Keratinocyte (primary cell): Measurements from ENCODE around the gene SOCS1. TPM values are rescaled to one million over a fixed set of nuclear protein-coding genes. Genes with fewer than 3 reads are reported as not detected.
"Not testable (repeated sequence)": the region's sequence is repeated elsewhere in the genome, so short reads cannot be mapped to it uniquely, and the experiment has no call there.

ENCODE experiments used
- DNase-seq: peaks from one replicate; pipeline ENCODE4 v3.0.0-alpha.2; 2011; ENCODE audit warnings: low read depth, missing footprints, low spot score
- FAIRE-seq: peaks from 2 replicates; lab custom pipeline; 2011; peaks lifted over from hg19 to GRCh38; lab: Jason Lieb, UNC
- H2AFZ ChIP-seq: 2 replicates; pipeline ENCODE4 v1.6.0; 2012; ENCODE audit warnings: low read length, control low read depth, inconsistent platforms; ENCODE audit not compliant: control insufficient read depth
- H3K27ac ChIP-seq: 2 replicates; pipeline ENCODE4 v1.5.1; 2011; ENCODE audit warnings: low read length; ENCODE audit not compliant: control insufficient read depth, insufficient read depth
- H3K27me3 ChIP-seq: 3 replicates; pipeline ENCODE4 v1.6.0; 2011; ENCODE audit warnings: low read length; ENCODE audit not compliant: control insufficient read depth, insufficient read depth; ENCODE audit errors: extremely low read depth
- H3K36me3 ChIP-seq, 2 experiments: 2 replicates in 1 of 2; 3 replicates in 1 of 2; pipeline ENCODE4 v1.5.1; 2011; ENCODE audit warnings: low read length in 2 of 2, mild to moderate bottlenecking in 1 of 2; ENCODE audit not compliant: control insufficient read depth in 2 of 2, insufficient read depth in 2 of 2; ENCODE audit errors: extremely low read depth in 1 of 2
- H3K4me1 ChIP-seq: 3 replicates; pipeline ENCODE4 v1.5.1; 2011; ENCODE audit warnings: low read length; ENCODE audit not compliant: control insufficient read depth, insufficient read depth; ENCODE audit errors: extremely low read depth
- H3K4me2 ChIP-seq: 3 replicates; pipeline ENCODE4 v1.6.0; 2011; ENCODE audit warnings: low read depth, low read length; ENCODE audit not compliant: control insufficient read depth, insufficient read depth; ENCODE audit errors: extremely low read depth
- H3K4me3 ChIP-seq, 3 experiments: fragments of 200-600 bp in 1 of 3; sonication (generic) in 1 of 3; 2 replicates in 2 of 3; 3 replicates in 1 of 3; pipeline ENCODE4 v1.5.1; 2011 to 2016; ENCODE audit warnings: low read length in 3 of 3, mild to moderate bottlenecking in 3 of 3, control low read depth in 2 of 3, inconsistent platforms in 1 of 3, low read depth in 1 of 3, mixed read lengths in 1 of 3, mixed run types in 1 of 3, moderate library complexity in 1 of 3; ENCODE audit not compliant: control insufficient read depth in 2 of 3, insufficient read depth in 2 of 3; ENCODE audit errors: extremely low read depth in 1 of 3
- H3K79me2 ChIP-seq: 2 replicates; pipeline ENCODE4 v1.6.0; 2012; ENCODE audit warnings: low read length; ENCODE audit not compliant: control insufficient read depth, insufficient read depth
- H3K9ac ChIP-seq: 3 replicates; pipeline ENCODE4 v1.6.0; 2011; ENCODE audit warnings: low read length; ENCODE audit not compliant: control insufficient read depth, insufficient read depth; ENCODE audit errors: extremely low read depth
- H3K9me1 ChIP-seq: 3 replicates; pipeline ENCODE4 v1.6.0; 2011; ENCODE audit warnings: low read length; ENCODE audit not compliant: control insufficient read depth, insufficient read depth; ENCODE audit errors: extremely low read depth
- H3K9me3 ChIP-seq: 2 replicates; pipeline ENCODE4 v1.5.1; 2012; ENCODE audit warnings: low read depth, low read length; ENCODE audit not compliant: control insufficient read depth
- H4K20me1 ChIP-seq: 3 replicates; pipeline ENCODE4 v1.6.0; 2011; ENCODE audit warnings: low read length; ENCODE audit not compliant: control insufficient read depth, insufficient read depth; ENCODE audit errors: extremely low read depth
- CTCF ChIP-seq, 3 experiments: IDR thresholded peaks in 1 of 3; conservative IDR thresholded peaks in 1 of 3; optimal IDR thresholded peaks in 1 of 3; 2 replicates in 2 of 3; 3 replicates in 1 of 3; pipeline versions ENCODE3 to v1.5.1; 2011; ENCODE audit warnings: low read length in 3 of 3, mild to moderate bottlenecking in 3 of 3, moderate library complexity in 2 of 3, control low read depth in 1 of 3, inconsistent platforms in 1 of 3; ENCODE audit not compliant: insufficient read depth in 2 of 3; ENCODE audit errors: extremely low read depth in 1 of 3
- EZH2 ChIP-seq: IDR thresholded peaks from one replicate; pipeline ENCODE4 v1.6.1; 2012; ENCODE audit warnings: inconsistent platforms, mild to moderate bottlenecking, low read length, moderate library complexity
- dilution Hi-C: fragments of 300-500 bp; cut with MboI; formaldehyde crosslinking; loops from one replicate; pipeline ENCODE4 v1.7.0; 2020; ENCODE audit warnings: low sequenced_read_pairs; ENCODE audit not compliant: extremely low pct_ligation_motif_present
- polyA plus RNA-seq, 5 experiments: library from polyadenylated mRNA; depleted of rRNA in 3 of 5; stranded (reverse) in 3 of 5; stranded (forward) in 1 of 5; unstranded in 1 of 5; fragments of >200 nt; gene quantifications; 1 replicate in 1 of 5; 2 replicates in 3 of 5; 3 replicates in 1 of 5; pipeline versions ENCODE4 v1.2.1 to v1.2.3, GENCODE V29; 2011 to 2012; ENCODE audit warnings: missing spikeins in 2 of 5, low read depth in 1 of 5, low replicate concordance in 1 of 5

The SOCS1 gene
- polyA plus RNA-seq, 1 donor (not counting 4 experiments of a cell fraction or from before 2014, with no cell fraction given): 0.98 TPM

GRCh38 chr16:11291091-11291703, 35.2 kb upstream of the SOCS1 start:
- Histone ChIP-seq H3K4me2 (no peak overlapping the region), H3K36me3 (no peaks in the 10 kb centered on the region), H3K27ac (no peak overlapping the region), H3K27me3 (peaks cover 4% of the 10 kb centered on the region), H3K9me1 (no peaks in the 10 kb centered on the region), H2AFZ (no peak overlapping the region), H3K9me3 (no peaks in the 10 kb centered on the region), H3K79me2 (no peaks in the 10 kb centered on the region), H3K4me3 (no peak overlapping the region), H3K4me1 (no peaks in the 10 kb centered on the region), H4K20me1 (no peaks in the 10 kb centered on the region), H3K9ac (no peak overlapping the region)
- DNase-seq (no peak), FAIRE-seq (no peak)
- dilution Hi-C loops: no loop called here
- no peak for TF ChIP-seq EZH2
- no peak for TF ChIP-seq CTCF (optimal IDR thresholded peaks at IDR 0.05 in 1 of 3, IDR thresholded peaks at IDR 0.05 in 1 of 3, conservative IDR thresholded peaks at IDR 0.05 in 1 of 3; ENCODE audit: extremely low read depth in 1 of 3, insufficient read depth in 2 of 3, low read length in 3 of 3)

GRCh38 chr16:11290102-11290893, 34.3 kb upstream of the SOCS1 start:
- dilution Hi-C loops: no loop called here
- Histone ChIP-seq H3K4me2 (no peak overlapping the region), H2AFZ (no peak overlapping the region), H4K20me1 (no peaks in the 10 kb centered on the region), H3K9ac (no peak overlapping the region), H3K36me3 (no peaks in the 10 kb centered on the region), H3K9me1 (no peaks in the 10 kb centered on the region), H3K4me1 (no peaks in the 10 kb centered on the region), H3K27ac (no peak overlapping the region), H3K27me3 (peaks cover 4% of the 10 kb centered on the region), H3K79me2 (no peaks in the 10 kb centered on the region), H3K4me3 (no peak overlapping the region), H3K9me3 (no peaks in the 10 kb centered on the region)
- no peak for TF ChIP-seq CTCF (optimal IDR thresholded peaks at IDR 0.05 in 1 of 3, IDR thresholded peaks at IDR 0.05 in 1 of 3, conservative IDR thresholded peaks at IDR 0.05 in 1 of 3; ENCODE audit: extremely low read depth in 1 of 3, insufficient read depth in 2 of 3, low read length in 3 of 3)
- no peak for TF ChIP-seq EZH2
- DNase-seq: no peak
- FAIRE-seq: no peak

GRCh38 chr16:11289696-11290095, 33.7 kb upstream of the SOCS1 start:
- H3K4me2 ChIP-seq, H3K9me1 ChIP-seq, H3K9me3 ChIP-seq, H3K36me3 ChIP-seq, H4K20me1 ChIP-seq, H3K4me3 ChIP-seq, H3K4me1 ChIP-seq, H3K79me2 ChIP-seq, H3K27me3 ChIP-seq, DNase-seq, FAIRE-seq, H3K9ac ChIP-seq, H2AFZ ChIP-seq, dilution Hi-C loops, H3K27ac ChIP-seq: not testable (repeated sequence)
